Stomach (tissue), 9 donors: ENCODE data around the gene RFT1. TPM values are rescaled to one million over a fixed set of nuclear protein-coding genes. Genes with fewer than 3 reads are reported as not detected.

Experiments used
- DNase-seq, 2 donors: peaks; one replicate each; pipeline versions ENCODE4 v3.0.0 to v3.0.0-alpha.2; 2013 to 2019
- H3K27ac ChIP-seq, 5 donors: fragments of 200-600 bp in 4 of 5; sonication (generic) in 4 of 5; one replicate each; pipeline ENCODE4 v1.5.1; 2013 to 2019; ENCODE audit warnings: mild to moderate bottlenecking in 1 of 5, moderate library complexity in 1 of 5
- H3K27me3 ChIP-seq, 3 donors: fragments of 200-600 bp; sonication (generic); one replicate each; pipeline ENCODE4 v1.5.1; 2017 to 2019; ENCODE audit warnings: mixed run types in 1 of 3
- H3K36me3 ChIP-seq, 4 donors: fragments of 200-600 bp; sonication (generic); 1 replicate in 3 of 4; 2 replicates in 1 of 4; pipeline ENCODE4 v1.5.1; 2016 to 2019
- H3K4me1 ChIP-seq, 4 donors: fragments of 200-600 bp; sonication (generic); one replicate each; pipeline ENCODE4 v1.5.1; 2016 to 2019
- H3K4me3 ChIP-seq, 4 donors: fragments of 200-600 bp; sonication (generic) in 3 of 4; one replicate each; pipeline ENCODE4 v1.5.1; 2016 to 2019; ENCODE audit warnings: mild to moderate bottlenecking in 1 of 4
- H3K9me3 ChIP-seq, 4 donors: fragments of 200-600 bp; sonication (generic); one replicate each; pipeline ENCODE4 v1.5.1; 2016 to 2019
- EP300 ChIP-seq: sonication (generic); formaldehyde crosslinking; IDR thresholded peaks from one replicate; pipeline ENCODE4 v1.6.1; 2017; ENCODE audit warnings: antibody characterized with exemption
- POLR2A ChIP-seq, 4 donors: fragments of 450-650 bp; IDR thresholded peaks; one replicate each; pipeline ENCODE4 v1.6.1; 2016; ENCODE audit warnings: antibody characterized with exemption in 4 of 4, control low read depth in 2 of 4, mild to moderate bottlenecking in 1 of 4, moderate library complexity in 1 of 4
- POLR2AphosphoS5 ChIP-seq, 3 donors: sonication (generic); formaldehyde crosslinking; IDR thresholded peaks; one replicate each; pipeline ENCODE4 v1.6.1; 2016; ENCODE audit warnings: antibody characterized with exemption in 3 of 3
- WGBS, 5 donors: extraction: QIAGEN DNeasy Blood & Tissue Kit in 3 of 5; methylation state at CpG; one replicate each; pipeline versions ENCODE4 v1.1.5 to v1.1.7; 2013 to 2018; 5-methylcytosine and 5-hydroxymethylcytosine counted together
- intact Hi-C: fragments of 100-400 bp; cut with DNase I; formaldehyde crosslinking; loops from one replicate; pipeline ENCODE4 v1.15.1; 2023; ENCODE audit warnings: low total_unique reads
- polyA plus RNA-seq, 3 donors: library from polyadenylated mRNA; stranded (reverse); fragments of 200-250 nt; gene quantifications; one replicate each; pipeline ENCODE4 v1.2.3, GENCODE V29; 2013
- total RNA-seq, 5 donors: library from RNA; depleted of rRNA; stranded (reverse); fragments of >200 nt; gene quantifications; one replicate each; pipeline versions ENCODE4 v1.1.0 to v1.2.3, GENCODE V29; 2014 to 2016
- TF ChIP-seq, protein P1 (sequence below), 7 experiments: fragments of 450-650 bp in 4 of 7; fragments of 200-600 bp in 3 of 7; sonication (generic) in 3 of 7; IDR thresholded peaks; one replicate each; pipeline ENCODE4 v1.5.1; 2016 to 2019; ENCODE audit warnings: antibody characterized with exemption in 7 of 7, control low read depth in 2 of 7, mild to moderate bottlenecking in 1 of 7
- donor health status: healthy with polysubstance abuse.
- donor health status: Bipolar disorder and iron deficiency.
- donor health status: healthy.

Gene RFT1
- total and polyA plus RNA-seq, 8 donors: 3.3 to 16.8 (median 7.6) TPM; not detected in 1

DNA sequence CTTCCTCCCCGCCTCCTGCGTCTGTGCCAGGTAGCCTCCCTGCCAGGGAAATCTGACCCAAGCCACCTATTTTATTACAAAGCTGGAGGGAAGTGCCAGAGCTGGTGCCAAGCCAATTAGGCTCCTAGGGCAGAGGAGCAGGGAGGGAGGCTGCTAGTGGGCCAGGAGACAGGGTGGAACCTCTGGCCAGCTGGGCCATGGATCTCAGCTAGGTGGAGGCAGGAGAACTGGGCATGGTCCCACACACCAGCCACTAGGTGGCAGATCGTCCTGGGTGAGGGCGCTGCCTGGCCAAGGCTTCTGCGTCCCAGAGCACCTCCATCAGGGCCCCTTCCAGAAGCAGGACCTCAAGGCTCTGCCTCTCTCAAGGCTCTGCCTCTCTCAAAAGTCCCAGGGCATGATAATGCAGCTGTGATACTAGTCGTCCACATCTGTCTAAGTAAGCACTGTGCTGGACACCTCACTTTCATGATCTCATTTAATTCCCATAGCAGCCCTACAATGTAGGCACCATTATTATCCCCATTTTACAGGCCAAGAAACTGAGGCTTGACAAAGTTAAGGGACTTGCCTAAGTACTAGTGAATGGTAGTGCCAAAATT lies 4.5 kb upstream of the RFT1 start:
- intact Hi-C loops: no loop called here
- peak; percentile 91 to 94 for DNase-seq
- Histone ChIP-seq H3K9me3 (no peaks in the 10 kb centered on the region), H3K4me3 (no peak overlapping the region), H3K4me1 (peaks cover 11 to 27% (median 23%) of the 10 kb centered on the region in 4 donors), H3K27ac (peak overlapping the region in 4 of 5 donors; percentile 15 to 60 (median 40)), H3K36me3 (no peaks in the 10 kb centered on the region), H3K27me3 (no peaks in the 10 kb centered on the region)
- TF ChIP-seq POLR2A (IDR thresholded peaks at IDR 0.05): no peak
- peak; percentile 7 to 75 (median 19) for TF ChIP-seq POLR2AphosphoS5 (IDR thresholded peaks at IDR 0.05)
- TF ChIP-seq EP300: no peak
- TF ChIP-seq, protein P1, sequence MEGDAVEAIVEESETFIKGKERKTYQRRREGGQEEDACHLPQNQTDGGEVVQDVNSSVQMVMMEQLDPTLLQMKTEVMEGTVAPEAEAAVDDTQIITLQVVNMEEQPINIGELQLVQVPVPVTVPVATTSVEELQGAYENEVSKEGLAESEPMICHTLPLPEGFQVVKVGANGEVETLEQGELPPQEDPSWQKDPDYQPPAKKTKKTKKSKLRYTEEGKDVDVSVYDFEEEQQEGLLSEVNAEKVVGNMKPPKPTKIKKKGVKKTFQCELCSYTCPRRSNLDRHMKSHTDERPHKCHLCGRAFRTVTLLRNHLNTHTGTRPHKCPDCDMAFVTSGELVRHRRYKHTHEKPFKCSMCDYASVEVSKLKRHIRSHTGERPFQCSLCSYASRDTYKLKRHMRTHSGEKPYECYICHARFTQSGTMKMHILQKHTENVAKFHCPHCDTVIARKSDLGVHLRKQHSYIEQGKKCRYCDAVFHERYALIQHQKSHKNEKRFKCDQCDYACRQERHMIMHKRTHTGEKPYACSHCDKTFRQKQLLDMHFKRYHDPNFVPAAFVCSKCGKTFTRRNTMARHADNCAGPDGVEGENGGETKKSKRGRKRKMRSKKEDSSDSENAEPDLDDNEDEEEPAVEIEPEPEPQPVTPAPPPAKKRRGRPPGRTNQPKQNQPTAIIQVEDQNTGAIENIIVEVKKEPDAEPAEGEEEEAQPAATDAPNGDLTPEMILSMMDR (IDR thresholded peaks at IDR 0.05): peak in 5 of 7 experiments; percentile 70 to 94 (median 79)
- WGBS, 5 donors: 7 to 25% (median 17%) methylated on average over 6 of the region's 6 CpGs

DNA sequence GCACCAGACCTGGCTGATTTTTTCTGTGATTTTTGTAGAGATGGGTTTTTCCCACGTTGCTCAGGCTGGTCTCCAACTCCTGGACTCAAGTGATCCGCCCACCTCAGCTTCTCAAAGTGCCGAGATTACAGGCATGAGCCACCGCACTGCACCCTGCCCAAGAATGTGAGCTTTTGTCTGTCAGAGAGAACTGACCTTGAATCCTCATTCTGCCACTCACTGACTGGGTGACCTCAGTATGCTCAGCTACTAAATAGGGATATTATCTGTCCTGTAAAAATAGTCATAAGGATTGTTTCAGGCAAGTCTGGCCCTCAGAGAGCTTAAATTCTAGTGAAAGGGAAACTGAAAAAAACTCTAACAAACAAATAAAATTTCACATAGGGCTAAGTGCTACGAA lies 2.1 kb upstream of the RFT1 start:
- Histone ChIP-seq H3K27me3 (no peaks in the 10 kb centered on the region), H3K4me3 (no peak overlapping the region), H3K4me1 (peaks cover 25 to 47% (median 41%) of the 10 kb centered on the region in 4 donors), H3K9me3 (no peaks in the 10 kb centered on the region), H3K27ac (no peak overlapping the region), H3K36me3 (no peaks in the 10 kb centered on the region)
- intact Hi-C loops: no loop called here
- TF ChIP-seq POLR2A (IDR thresholded peaks at IDR 0.05): no peak
- TF ChIP-seq EP300: no peak
- TF ChIP-seq POLR2AphosphoS5 (IDR thresholded peaks at IDR 0.05): no peak
- TF ChIP-seq, protein P1 (IDR thresholded peaks at IDR 0.05): no peak
- 53 to 70% (median 58%) methylated on average over 5 of the region's 5 CpGs for WGBS, 5 donors
- DNase-seq: no peak

DNA sequence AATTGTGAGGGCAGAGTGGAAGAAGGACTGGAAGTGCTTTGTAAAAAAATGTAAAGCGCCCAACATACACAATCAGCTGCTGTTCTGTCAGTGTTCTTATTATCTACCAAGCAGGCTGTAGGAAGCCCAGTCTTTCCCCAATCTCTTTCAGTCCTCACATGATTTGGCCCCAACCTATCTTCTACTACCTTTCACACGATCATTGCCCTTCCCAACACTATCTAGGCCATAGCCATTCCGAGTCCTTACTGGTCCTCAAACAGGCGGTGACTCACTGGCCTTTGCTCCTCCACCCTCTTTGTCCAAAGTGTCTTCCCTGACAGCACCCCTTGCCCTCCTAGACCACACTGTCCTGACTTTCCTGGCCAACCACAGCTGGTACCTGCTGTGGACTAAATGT lies 861 bp upstream of the RFT1 start:
- H3K27ac ChIP-seq: peak overlapping the region; percentile 87 to 97 (median 91)
- H3K9me3 ChIP-seq: no peaks in the 10 kb centered on the region
- peak overlapping the region; percentile 76 to 98 (median 88) for H3K4me3 ChIP-seq
- TF ChIP-seq, protein P1 (IDR thresholded peaks at IDR 0.05): no peak
- TF ChIP-seq POLR2A (IDR thresholded peaks at IDR 0.05) (no peak), EP300 (no peak), POLR2AphosphoS5 (IDR thresholded peaks at IDR 0.05) (no peak)
- H3K36me3 ChIP-seq: peaks cover 0 to 10% (median 3%) of the 10 kb centered on the region in 4 donors
- 70 to 81% (median 74%) methylated on average over 4 of the region's 4 CpGs for WGBS, 5 donors
- H3K27me3 ChIP-seq: no peaks in the 10 kb centered on the region
- intact Hi-C loops: no loop called here
- DNase-seq: no peak
- H3K4me1 ChIP-seq: peaks cover 25 to 47% (median 41%) of the 10 kb centered on the region in 4 donors

DNA sequence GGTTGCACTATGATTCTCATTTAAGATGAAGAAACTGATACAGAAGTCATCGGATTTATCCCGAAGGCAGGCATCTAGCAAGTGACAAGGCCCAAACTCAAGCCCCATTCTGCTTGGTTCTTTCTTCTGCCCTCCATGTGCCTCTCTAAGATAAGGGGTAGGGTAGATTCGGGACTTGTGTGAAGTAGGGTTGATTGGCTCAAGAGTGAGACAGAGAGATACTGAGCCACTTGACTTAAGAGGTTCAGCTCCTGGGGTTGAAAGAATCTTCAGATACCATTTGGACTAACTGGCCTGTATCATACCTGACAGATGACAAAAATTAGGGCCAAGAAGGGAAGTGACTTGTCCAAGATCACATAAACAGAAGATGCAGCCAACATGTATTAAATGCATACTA lies 891 bp downstream of the RFT1 start:
- peaks cover 13 to 28% (median 20%) of the 10 kb centered on the region in 4 donors for H3K36me3 ChIP-seq
- WGBS, 5 donors: 25 to 65% (median 45%) methylated on average over 3 of the region's 3 CpGs
- peaks cover 21 to 39% (median 33%) of the 10 kb centered on the region in 4 donors for H3K4me1 ChIP-seq
- TF ChIP-seq EP300 (no peak), POLR2A (IDR thresholded peaks at IDR 0.05) (no peak), POLR2AphosphoS5 (IDR thresholded peaks at IDR 0.05) (no peak)
- TF ChIP-seq, protein P1 (IDR thresholded peaks at IDR 0.05): no peak
- peak overlapping the region; percentile 18 to 97 (median 91) for H3K27ac ChIP-seq
- no peak for DNase-seq
- intact Hi-C loops: no loop called here
- H3K4me3 ChIP-seq: peak overlapping the region; percentile 76 to 98 (median 88)
- no peaks in the 10 kb centered on the region for H3K9me3 ChIP-seq
- H3K27me3 ChIP-seq: no peaks in the 10 kb centered on the region
